CD4-positive, alpha-beta T cell (primary cell): ENCODE measurements around the gene KCNK15. TPM values are rescaled to one million over a fixed set of nuclear protein-coding genes. Genes with fewer than 3 reads are reported as not detected.

Experiments used
- ATAC-seq: fragments of 200-7000 bp; cut with Tn5 transposase; one replicate; pipeline ENCODE4 v1.10.0; 2022; ENCODE audit warnings: mild to moderate bottlenecking; ENCODE audit not compliant: poor library complexity
- CTCF ChIA-PET: fragments of 350-600 bp; sonication (Branson Sonifier 250); formaldehyde crosslinking; loops from one replicate; lab custom pipeline; 2021; ENCODE audit warnings: antibody characterized with exemption, inconsistent platforms; lab: Charles Lee
- POLR2A ChIA-PET: fragments of 350-600 bp; sonication (Branson Sonifier 250); formaldehyde crosslinking; loops from one replicate; lab custom pipeline; 2021; ENCODE audit warnings: antibody characterized with exemption, inconsistent platforms; lab: Charles Lee
- DNase-seq, 14 experiments: peaks; one replicate each; pipeline ENCODE4 v3.0.0-alpha.2; 2013 to 2020; ENCODE audit warnings: mixed read lengths in 2 of 14
- H3K27ac ChIP-seq, 2 donors: one replicate each; pipeline versions ENCODE4 v1.5.1 to v1.7.0; 2013; ENCODE audit warnings: low read length in 2 of 2, low read depth in 1 of 2, mild to moderate bottlenecking in 1 of 2
- H3K27me3 ChIP-seq, 2 experiments: 1 replicate in 1 of 2; 2 replicates in 1 of 2; pipeline versions ENCODE4 v1.6.1 to v1.7.0; 2013; ENCODE audit warnings: low read length in 2 of 2, control low read depth in 1 of 2, mild to moderate bottlenecking in 1 of 2, moderate library complexity in 1 of 2; ENCODE audit not compliant: insufficient read depth in 2 of 2, control insufficient read depth in 1 of 2
- H3K36me3 ChIP-seq: one replicate; pipeline ENCODE4 v1.6.1; 2013; ENCODE audit warnings: low read length, control low read depth; ENCODE audit not compliant: insufficient read depth
- H3K4me1 ChIP-seq: one replicate; pipeline ENCODE4 v1.6.1; 2013; ENCODE audit warnings: low read length, control low read depth; ENCODE audit not compliant: insufficient read depth
- H3K4me3 ChIP-seq: one replicate; pipeline ENCODE4 v1.5.1; 2013; ENCODE audit warnings: mild to moderate bottlenecking, low read length, moderate library complexity
- H3K9me3 ChIP-seq, 2 experiments: 1 replicate in 1 of 2; 2 replicates in 1 of 2; pipeline versions ENCODE4 v1.6.1 to v1.7.0; 2013; ENCODE audit warnings: low read length in 2 of 2, mild to moderate bottlenecking in 2 of 2, control low read depth in 1 of 2, moderate library complexity in 1 of 2; ENCODE audit not compliant: control insufficient read depth in 1 of 2, insufficient read depth in 1 of 2
- H3K27ac Mint-ChIP-seq: one replicate; pipeline ENCODE4 v1.8.0; 2020; ENCODE audit warnings: mixed read lengths
- H3K27me3 Mint-ChIP-seq: one replicate; pipeline ENCODE4 v1.8.0; 2021; ENCODE audit warnings: mixed read lengths
- H3K36me3 Mint-ChIP-seq: one replicate; pipeline ENCODE4 v1.8.0; 2021; ENCODE audit warnings: low read depth, mixed read lengths
- H3K4me1 Mint-ChIP-seq: one replicate; pipeline ENCODE4 v1.8.0; 2021; ENCODE audit warnings: low read depth, mixed read lengths
- H3K4me3 Mint-ChIP-seq: one replicate; pipeline ENCODE4 v1.8.0; 2020; ENCODE audit warnings: mild to moderate bottlenecking, mixed read lengths
- H3K9me3 Mint-ChIP-seq: one replicate; pipeline ENCODE4 v1.8.0; 2020; ENCODE audit warnings: mixed read lengths
- CTCF ChIP-seq: fragments of 200-600 bp; IDR thresholded peaks from one replicate; pipeline ENCODE4 v1.8.0; 2022; ENCODE audit warnings: antibody characterized with exemption, mild to moderate bottlenecking
- intact Hi-C, 2 experiments: fragments of 100-400 bp; cut with DNase I in 1 of 2; cut with micrococcal nuclease in 1 of 2; formaldehyde crosslinking; loops; one replicate each; pipeline versions ENCODE4 v1.15.1 to v1.9.0; 2023 to 2025; cut with DNase I, micrococcal nuclease
- total RNA-seq, 174 experiments: library from RNA in 2 of 174; stranded (reverse) in 2 of 174; gene quantifications; one replicate each; pipeline ENCODE4 v1.2.3 and lab custom pipeline; 2021 to 2026

KCNK15 gene
- total RNA-seq, 2 experiments from 2014 or later: not detected

GRCh38 chr20:44720997-44721784 lies 24.5 kb upstream of the KCNK15 start:
- H3K4me3 Mint-ChIP-seq: no peak overlapping the region
- intact Hi-C loops: loop anchor here in 1 of 2 experiments (5.0 kb wide), 1 partner anchor 846 kb away; no protein-coding TSS in a partner anchor
- ChIA-PET CTCF (no interaction called here), POLR2A (no interaction called here)
- H3K27ac Mint-ChIP-seq: no peak overlapping the region
- no peaks in the 10 kb centered on the region for H3K27me3 Mint-ChIP-seq
- ATAC-seq (no peak), DNase-seq (no peak)
- no peak for TF ChIP-seq CTCF
- no peaks in the 10 kb centered on the region for H3K36me3 Mint-ChIP-seq
- Histone ChIP-seq H3K27me3 (no peaks in the 10 kb centered on the region), H3K4me3 (no peak overlapping the region), H3K9me3 (no peaks in the 10 kb centered on the region), H3K36me3 (no peaks in the 10 kb centered on the region), H3K27ac (no peak overlapping the region), H3K4me1 (no peaks in the 10 kb centered on the region)
- no peaks in the 10 kb centered on the region for H3K9me3 Mint-ChIP-seq
- no peaks in the 10 kb centered on the region for H3K4me1 Mint-ChIP-seq

GRCh38 chr20:44721785-44722054 lies 23.9 kb upstream of the KCNK15 start:
- Histone ChIP-seq H3K4me3 (no peak overlapping the region), H3K36me3 (no peaks in the 10 kb centered on the region), H3K4me1 (no peaks in the 10 kb centered on the region), H3K27me3 (no peaks in the 10 kb centered on the region), H3K27ac (no peak overlapping the region), H3K9me3 (no peaks in the 10 kb centered on the region)
- ATAC-seq (no peak), DNase-seq (no peak)
- Mint-ChIP-seq H3K4me1 (no peaks in the 10 kb centered on the region), H3K27ac (no peak overlapping the region), H3K4me3 (no peak overlapping the region), H3K36me3 (no peaks in the 10 kb centered on the region), H3K27me3 (no peaks in the 10 kb centered on the region), H3K9me3 (no peaks in the 10 kb centered on the region)
- intact Hi-C loops: loop anchor here in 1 of 2 experiments (5.0 kb wide), 1 partner anchor 846 kb away; no protein-coding TSS in a partner anchor
- TF ChIP-seq CTCF: no peak
- CTCF ChIA-PET: no interaction called here
- POLR2A ChIA-PET: no interaction called here

GRCh38 chr20:44722990-44723389 lies 22.7 kb upstream of the KCNK15 start:
- Histone ChIP-seq H3K36me3 (no peaks in the 10 kb centered on the region), H3K27ac (no peak overlapping the region), H3K27me3 (no peaks in the 10 kb centered on the region), H3K9me3 (no peaks in the 10 kb centered on the region), H3K4me1 (no peaks in the 10 kb centered on the region), H3K4me3 (no peak overlapping the region)
- H3K4me1 Mint-ChIP-seq: no peaks in the 10 kb centered on the region
- no peaks in the 10 kb centered on the region for H3K36me3 Mint-ChIP-seq
- no peaks in the 10 kb centered on the region for H3K27me3 Mint-ChIP-seq
- no peak for TF ChIP-seq CTCF
- no peak overlapping the region for H3K27ac Mint-ChIP-seq
- no peak overlapping the region for H3K4me3 Mint-ChIP-seq
- intact Hi-C loops: loop anchor here in 1 of 2 experiments (5.0 kb wide), 1 partner anchor 844 kb away; no protein-coding TSS in a partner anchor
- CTCF ChIA-PET: no interaction called here
- POLR2A ChIA-PET: no interaction called here
- no peaks in the 10 kb centered on the region for H3K9me3 Mint-ChIP-seq
- ATAC-seq (no peak), DNase-seq (no peak)
